HG02885 (cell line): ENCODE results near the gene ACTR1A.

ENCODE experiments used
- ATAC-seq: cut with Tn5 transposase; IDR thresholded peaks from one replicate; pipeline ENCODE4 v1.9.1; 2021; ENCODE audit warnings: mild to moderate bottlenecking; ENCODE audit not compliant: unreplicated experiment, poor library complexity

Gene ACTR1A

GRCh38 chr10:102491136-102491535, 11.4 kb downstream of the ACTR1A start:
- ATAC-seq = no peak

- no peak for ATAC-seq
Measured at GRCh38 chr10:102485093-102485784, 17.3 kb downstream of the ACTR1A start.

- no peak for ATAC-seq
Measured at GRCh38 chr10:102484021-102484420, 18.5 kb downstream of the ACTR1A start.

GRCh38 chr10:102480396-102480795, 22.1 kb downstream of the ACTR1A start:
- no peak for ATAC-seq

- ATAC-seq = no peak
Measured at GRCh38 chr10:102479651-102480050, 22.9 kb downstream of the ACTR1A start.

- ATAC-seq = no peak
Measured at GRCh38 chr10:102476466-102477141, 25.9 kb downstream of the ACTR1A start.

GRCh38 chr10:102475451-102476040, 27.0 kb downstream of the ACTR1A start:
- ATAC-seq = no peak

- no peak for ATAC-seq
Measured at GRCh38 chr10:102473445-102474331, 28.8 kb downstream of the ACTR1A start.

GRCh38 chr10:102470579-102471546, 31.6 kb downstream of the ACTR1A start:
- ATAC-seq = no peak

- no peak for ATAC-seq
Measured at GRCh38 chr10:102468683-102469082, 33.8 kb downstream of the ACTR1A start.

GRCh38 chr10:102467971-102468438, 34.5 kb downstream of the ACTR1A start:
- ATAC-seq = no peak

- no peak for ATAC-seq
Measured at GRCh38 chr10:102467318-102467717, 35.2 kb downstream of the ACTR1A start.

GRCh38 chr10:102465466-102465865, 37.0 kb downstream of the ACTR1A start:
- no peak for ATAC-seq

GRCh38 chr10:102463983-102464382, 38.5 kb downstream of the ACTR1A start:
- ATAC-seq = no peak

- ATAC-seq = no peak
Measured at GRCh38 chr10:102462512-102463054, 39.9 kb downstream of the ACTR1A start.

GRCh38 chr10:102461187-102462054, 41.1 kb downstream of the ACTR1A start:
- ATAC-seq = peak; percentile 91

- ATAC-seq = peak; percentile 28
Measured at GRCh38 chr10:102460836-102461186, 41.7 kb downstream of the ACTR1A start.

GRCh38 chr10:102458656-102459055, 43.9 kb downstream of the ACTR1A start:
- ATAC-seq = no peak
